Neural cell (in vitro differentiated cells): ENCODE data around the gene INPP1.

Source experiments
- EP300 ChIP-seq: fragments of 450-650 bp; conservative IDR thresholded peaks from 2 replicates; pipeline ENCODE4 v1.6.1; 2014; ENCODE audit warnings: antibody characterized with exemption, mild to moderate bottlenecking, moderate library complexity; ENCODE audit not compliant: poor library complexity, severe bottlenecking
- EZH2 ChIP-seq: fragments of 200-600, 300-800 bp; shearing (Covaris generic), sonication (generic); IDR thresholded peaks from 2 replicates; pipeline ENCODE4 v1.6.1; 2014; ENCODE audit warnings: antibody characterized with exemption, low read length, borderline replicate concordance, mild to moderate bottlenecking; ENCODE audit not compliant: insufficient read depth, poor library complexity, severe bottlenecking
- MXI1 ChIP-seq: fragments of 450-650 bp; conservative IDR thresholded peaks from 2 replicates; pipeline ENCODE4 v1.6.1; 2014; ENCODE audit warnings: antibody characterized with exemption, mild to moderate bottlenecking; ENCODE audit not compliant: poor library complexity, severe bottlenecking
- POLR2AphosphoS5 ChIP-seq: IDR thresholded peaks from 2 replicates; pipeline ENCODE4 v1.6.1; 2012
- RAD21 ChIP-seq: fragments of 450-650 bp; conservative IDR thresholded peaks from 2 replicates; pipeline ENCODE4 v1.6.1; 2014; ENCODE audit warnings: antibody characterized with exemption, mild to moderate bottlenecking, moderate library complexity
- SMC3 ChIP-seq: fragments of 450-650 bp; conservative IDR thresholded peaks from 2 replicates; pipeline ENCODE4 v1.6.1; 2014; ENCODE audit warnings: antibody characterized with exemption, mild to moderate bottlenecking, moderate library complexity; ENCODE audit not compliant: poor library complexity
- TAF1 ChIP-seq: IDR thresholded peaks from 2 replicates; pipeline ENCODE4 v1.6.1; 2012; ENCODE audit warnings: low read depth
- TF ChIP-seq, protein P1 (sequence below): fragments of 450-650 bp; IDR thresholded peaks from 2 replicates; pipeline ENCODE4 v1.5.1; 2014; ENCODE audit warnings: antibody characterized with exemption, mild to moderate bottlenecking, moderate library complexity; ENCODE audit not compliant: poor library complexity, severe bottlenecking
- TF ChIP-seq, protein P2 (sequence below): IDR thresholded peaks from 2 replicates; pipeline ENCODE4 v1.6.1; 2012; ENCODE audit warnings: borderline replicate concordance

DNA sequence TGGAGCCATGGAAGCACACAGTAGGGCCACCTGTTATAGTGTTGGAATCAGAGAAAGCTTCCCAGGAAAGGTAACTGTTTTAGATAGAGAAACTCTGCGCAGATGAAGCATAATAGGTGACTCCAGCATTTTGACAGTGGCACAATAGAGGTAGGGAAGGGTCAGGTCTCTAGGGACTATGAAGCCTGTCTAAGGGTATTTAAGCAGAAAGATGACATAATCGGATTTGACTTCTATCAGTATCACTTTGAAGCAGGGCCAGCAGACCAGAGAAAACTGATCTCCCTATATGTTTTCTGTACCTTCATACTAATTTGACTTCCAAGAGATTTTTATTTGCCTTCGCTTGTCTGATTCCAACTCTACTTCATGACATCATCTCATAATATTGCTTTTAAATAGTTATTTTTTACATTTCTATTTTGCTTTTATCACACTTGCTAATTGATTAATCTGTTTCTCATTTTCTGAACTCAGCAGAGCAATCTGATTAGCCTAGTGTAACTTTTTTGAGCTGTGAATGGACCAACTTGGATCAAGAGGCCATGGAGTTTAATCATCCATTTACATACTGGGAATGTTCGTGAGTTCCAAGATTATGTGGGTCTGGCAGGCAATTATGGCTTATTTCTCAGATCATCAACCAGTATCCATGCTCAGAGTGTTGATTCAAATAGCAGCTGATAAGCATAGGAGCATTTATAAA is 15.4 kb upstream of the INPP1 start:
- TF ChIP-seq SMC3 = no peak
- TF ChIP-seq, protein P1, sequence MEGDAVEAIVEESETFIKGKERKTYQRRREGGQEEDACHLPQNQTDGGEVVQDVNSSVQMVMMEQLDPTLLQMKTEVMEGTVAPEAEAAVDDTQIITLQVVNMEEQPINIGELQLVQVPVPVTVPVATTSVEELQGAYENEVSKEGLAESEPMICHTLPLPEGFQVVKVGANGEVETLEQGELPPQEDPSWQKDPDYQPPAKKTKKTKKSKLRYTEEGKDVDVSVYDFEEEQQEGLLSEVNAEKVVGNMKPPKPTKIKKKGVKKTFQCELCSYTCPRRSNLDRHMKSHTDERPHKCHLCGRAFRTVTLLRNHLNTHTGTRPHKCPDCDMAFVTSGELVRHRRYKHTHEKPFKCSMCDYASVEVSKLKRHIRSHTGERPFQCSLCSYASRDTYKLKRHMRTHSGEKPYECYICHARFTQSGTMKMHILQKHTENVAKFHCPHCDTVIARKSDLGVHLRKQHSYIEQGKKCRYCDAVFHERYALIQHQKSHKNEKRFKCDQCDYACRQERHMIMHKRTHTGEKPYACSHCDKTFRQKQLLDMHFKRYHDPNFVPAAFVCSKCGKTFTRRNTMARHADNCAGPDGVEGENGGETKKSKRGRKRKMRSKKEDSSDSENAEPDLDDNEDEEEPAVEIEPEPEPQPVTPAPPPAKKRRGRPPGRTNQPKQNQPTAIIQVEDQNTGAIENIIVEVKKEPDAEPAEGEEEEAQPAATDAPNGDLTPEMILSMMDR = no peak
- TF ChIP-seq, protein P2, sequence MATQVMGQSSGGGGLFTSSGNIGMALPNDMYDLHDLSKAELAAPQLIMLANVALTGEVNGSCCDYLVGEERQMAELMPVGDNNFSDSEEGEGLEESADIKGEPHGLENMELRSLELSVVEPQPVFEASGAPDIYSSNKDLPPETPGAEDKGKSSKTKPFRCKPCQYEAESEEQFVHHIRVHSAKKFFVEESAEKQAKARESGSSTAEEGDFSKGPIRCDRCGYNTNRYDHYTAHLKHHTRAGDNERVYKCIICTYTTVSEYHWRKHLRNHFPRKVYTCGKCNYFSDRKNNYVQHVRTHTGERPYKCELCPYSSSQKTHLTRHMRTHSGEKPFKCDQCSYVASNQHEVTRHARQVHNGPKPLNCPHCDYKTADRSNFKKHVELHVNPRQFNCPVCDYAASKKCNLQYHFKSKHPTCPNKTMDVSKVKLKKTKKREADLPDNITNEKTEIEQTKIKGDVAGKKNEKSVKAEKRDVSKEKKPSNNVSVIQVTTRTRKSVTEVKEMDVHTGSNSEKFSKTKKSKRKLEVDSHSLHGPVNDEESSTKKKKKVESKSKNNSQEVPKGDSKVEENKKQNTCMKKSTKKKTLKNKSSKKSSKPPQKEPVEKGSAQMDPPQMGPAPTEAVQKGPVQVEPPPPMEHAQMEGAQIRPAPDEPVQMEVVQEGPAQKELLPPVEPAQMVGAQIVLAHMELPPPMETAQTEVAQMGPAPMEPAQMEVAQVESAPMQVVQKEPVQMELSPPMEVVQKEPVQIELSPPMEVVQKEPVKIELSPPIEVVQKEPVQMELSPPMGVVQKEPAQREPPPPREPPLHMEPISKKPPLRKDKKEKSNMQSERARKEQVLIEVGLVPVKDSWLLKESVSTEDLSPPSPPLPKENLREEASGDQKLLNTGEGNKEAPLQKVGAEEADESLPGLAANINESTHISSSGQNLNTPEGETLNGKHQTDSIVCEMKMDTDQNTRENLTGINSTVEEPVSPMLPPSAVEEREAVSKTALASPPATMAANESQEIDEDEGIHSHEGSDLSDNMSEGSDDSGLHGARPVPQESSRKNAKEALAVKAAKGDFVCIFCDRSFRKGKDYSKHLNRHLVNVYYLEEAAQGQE = no peak
- TF ChIP-seq EP300 = no peak
- TF ChIP-seq POLR2AphosphoS5 = no peak
- no peak for TF ChIP-seq TAF1
- no peak for TF ChIP-seq EZH2
- no peak for TF ChIP-seq RAD21
- no peak for TF ChIP-seq MXI1
